ENCODE data around the gene TIAL1. TPM values are rescaled to one million over a fixed set of nuclear protein-coding genes. Genes with fewer than 3 reads are reported as not detected.

Gene TIAL1
- total and polyA plus RNA-seq, 2 donors (not counting 1 experiment from before 2014, with no cell fraction given): 38.5 to 116 TPM

DNA sequence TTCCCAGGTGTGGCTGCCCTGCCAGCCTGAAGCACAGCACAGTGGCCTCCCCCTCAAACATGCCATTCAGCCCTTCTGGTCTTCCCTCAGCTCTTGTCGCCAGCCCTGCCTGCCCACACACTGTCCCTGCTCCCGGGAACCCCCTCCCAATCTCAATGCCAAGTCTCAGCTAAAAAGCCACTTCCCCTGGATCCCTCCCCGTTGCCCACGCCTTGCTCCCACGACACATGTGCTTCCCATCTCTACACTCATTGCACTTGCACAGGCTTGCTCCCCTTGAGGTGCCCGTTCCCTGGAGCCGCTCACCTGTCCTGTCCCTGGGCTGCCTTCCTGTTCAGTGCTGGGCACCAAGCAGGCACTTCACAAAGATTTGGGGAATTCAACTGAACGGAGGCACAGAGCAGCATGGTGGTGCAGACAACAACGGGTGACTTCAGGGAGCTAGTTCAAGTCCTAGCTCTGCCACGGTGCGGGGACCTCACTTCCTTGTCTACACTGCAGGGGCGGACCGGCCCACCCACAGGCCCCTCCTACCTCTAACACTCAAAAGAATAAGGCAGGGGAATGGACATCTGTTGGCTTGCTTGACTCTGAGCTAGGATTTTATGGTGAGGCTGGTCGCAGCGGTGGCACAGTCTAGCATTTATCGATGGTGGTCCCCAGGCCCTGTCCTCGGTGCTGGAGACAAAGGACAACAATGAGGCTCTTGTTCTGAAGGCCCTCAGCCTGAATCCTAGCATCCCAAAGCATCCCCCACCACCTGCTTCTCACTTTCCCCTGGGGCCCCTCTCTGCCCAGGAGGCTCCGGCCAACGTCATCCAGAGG is 72.7 kb downstream of the TIAL1 start:
- Histone ChIP-seq H3K27me3 (ENCODE audit: control insufficient read depth, insufficient read depth, low read length) (no peaks in the 10 kb centered on the region), H3K4me1 (ENCODE audit: control insufficient read depth, extremely low read depth, insufficient read depth, low read length) (peaks cover 10% of the 10 kb centered on the region), H3K4me2 (ENCODE audit: extremely low read depth, insufficient read depth, low read length) (no peak overlapping the region), H3K79me2 (ENCODE audit: control insufficient read depth, insufficient read depth, low read length) (peaks cover 9% of the 10 kb centered on the region), H3K4me3 (replicated peaks in 1 of 4; ENCODE audit: control extremely low read depth in 1 of 4, insufficient read depth in 1 of 4, low read depth in 3 of 4, low read length in 4 of 4) (no peak overlapping the region), H3K36me3 (ENCODE audit: control insufficient read depth, insufficient read depth, low read length) (peaks cover 9% of the 10 kb centered on the region), H3K9me3 (ENCODE audit: control insufficient read depth, insufficient read depth, low read depth, low read length) (no peaks in the 10 kb centered on the region), H2AFZ (ENCODE audit: low read length) (no peak overlapping the region), H3K27ac (ENCODE audit: insufficient read depth, low read length) (no peak overlapping the region), H3K9ac (ENCODE audit: insufficient read depth, low read length) (no peak overlapping the region), H4K20me1 (ENCODE audit: control insufficient read depth, extremely low read depth, insufficient read depth, low read length) (no peaks in the 10 kb centered on the region)
- TF ChIP-seq, protein P1, sequence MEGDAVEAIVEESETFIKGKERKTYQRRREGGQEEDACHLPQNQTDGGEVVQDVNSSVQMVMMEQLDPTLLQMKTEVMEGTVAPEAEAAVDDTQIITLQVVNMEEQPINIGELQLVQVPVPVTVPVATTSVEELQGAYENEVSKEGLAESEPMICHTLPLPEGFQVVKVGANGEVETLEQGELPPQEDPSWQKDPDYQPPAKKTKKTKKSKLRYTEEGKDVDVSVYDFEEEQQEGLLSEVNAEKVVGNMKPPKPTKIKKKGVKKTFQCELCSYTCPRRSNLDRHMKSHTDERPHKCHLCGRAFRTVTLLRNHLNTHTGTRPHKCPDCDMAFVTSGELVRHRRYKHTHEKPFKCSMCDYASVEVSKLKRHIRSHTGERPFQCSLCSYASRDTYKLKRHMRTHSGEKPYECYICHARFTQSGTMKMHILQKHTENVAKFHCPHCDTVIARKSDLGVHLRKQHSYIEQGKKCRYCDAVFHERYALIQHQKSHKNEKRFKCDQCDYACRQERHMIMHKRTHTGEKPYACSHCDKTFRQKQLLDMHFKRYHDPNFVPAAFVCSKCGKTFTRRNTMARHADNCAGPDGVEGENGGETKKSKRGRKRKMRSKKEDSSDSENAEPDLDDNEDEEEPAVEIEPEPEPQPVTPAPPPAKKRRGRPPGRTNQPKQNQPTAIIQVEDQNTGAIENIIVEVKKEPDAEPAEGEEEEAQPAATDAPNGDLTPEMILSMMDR (conservative IDR thresholded peaks at IDR 0.05 in 1 of 2, IDR thresholded peaks at IDR 0.05 in 1 of 2; ENCODE audit: low read depth in 1 of 2, low read length in 2 of 2): no peak
- no peak for TF ChIP-seq EZH2 (IDR thresholded peaks at IDR 0.05; ENCODE audit: low read length, missing control alignments)
- no peak for DNase-seq (ENCODE audit: low read depth in 2 of 2)

Other genes with a start within 250 kb of the TIAL1 start
- gene RGS10, start 54.2 kb downstream of the TIAL1 start, total RNA-seq: 50.9 and 67.8 TPM in 2 replicates
- 89.4 and 103 TPM in 2 replicates for gene RGS10, start 54.2 kb downstream of the TIAL1 start, polyA plus RNA-seq
- gene BAG3, start 54.4 kb upstream of the TIAL1 start, total RNA-seq: 5.1 and 8.4 TPM in 2 replicates
- 20.0 and 20.9 TPM in 2 replicates for gene BAG3, start 54.4 kb upstream of the TIAL1 start, polyA plus RNA-seq
- gene INPP5F, start 129.1 kb upstream of the TIAL1 start, total RNA-seq: 18.5 and 23.3 TPM in 2 replicates
- gene INPP5F, start 129.1 kb upstream of the TIAL1 start, polyA plus RNA-seq: 15.0 and 19.0 TPM in 2 replicates

Measured in fibroblast of lung (primary cell).